ENCODE results near the gene ATP6V0C.

Gene ATP6V0C

DNA sequence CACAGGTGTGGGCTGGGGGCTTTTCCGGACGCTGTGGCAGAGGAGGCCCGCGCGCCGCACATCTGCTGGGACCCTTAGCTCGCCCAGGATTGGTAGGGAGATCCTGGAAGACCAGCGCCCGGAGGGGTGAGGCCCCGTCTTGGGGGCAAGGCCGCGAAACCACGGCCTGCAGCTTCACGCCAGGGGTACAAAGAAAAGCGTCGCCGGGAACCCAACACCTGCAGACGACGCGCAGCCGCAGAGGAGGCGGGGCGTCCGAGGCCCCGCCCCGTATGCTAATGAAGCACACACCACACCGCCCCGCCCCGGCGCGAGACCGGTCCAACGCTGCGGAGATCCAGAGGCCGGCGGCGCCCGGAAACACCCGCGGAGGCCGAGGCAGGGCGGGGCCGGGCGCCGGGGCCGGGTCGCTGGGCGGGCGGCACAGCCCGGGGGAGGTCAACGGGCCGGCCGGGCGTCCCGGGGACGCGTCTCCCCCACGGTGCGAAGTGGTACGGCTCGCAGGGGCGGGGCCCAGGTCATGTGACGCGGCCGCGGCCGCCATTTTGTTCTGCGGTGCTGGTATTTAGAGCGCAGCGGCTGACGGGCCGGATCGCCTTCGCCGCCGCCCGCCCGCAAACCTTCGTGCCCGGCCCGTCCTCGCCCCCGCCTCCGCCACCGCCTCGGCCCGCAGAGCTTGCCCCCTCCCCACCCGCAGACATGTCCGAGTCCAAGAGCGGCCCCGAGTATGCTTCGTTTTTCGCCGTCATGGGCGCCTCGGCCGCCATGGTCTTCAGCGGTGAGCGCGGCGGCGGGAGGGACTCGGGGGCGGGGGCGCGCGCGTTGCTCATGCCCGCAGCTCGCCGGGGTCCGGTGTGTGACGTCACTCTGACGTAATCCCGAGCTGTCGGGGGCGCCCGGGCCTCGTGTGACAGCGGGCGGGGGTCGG lies at the start of gene ATP6V0C:
Gene ATP6V0C, plus strand, starts transcription at position 548 of the 928 bp plus-strand sequence. Its CDS starts 152 bp downstream, at position 700.
- peak within 1 kb of the TSS; percentile 95 for H3K27ac ChIP-seq
- DNase-seq (ENCODE audit: low spot score) = peak; percentile 93
- ChIA-PET CTCF (interaction anchor here (3.3 kb wide), 1 partner anchor 12 kb away, joined by 14 read pairs; no protein-coding TSS in a partner anchor), POLR2A (ENCODE audit: low non-redundant PET) (no interaction called here)
- TF ChIP-seq, protein P1, sequence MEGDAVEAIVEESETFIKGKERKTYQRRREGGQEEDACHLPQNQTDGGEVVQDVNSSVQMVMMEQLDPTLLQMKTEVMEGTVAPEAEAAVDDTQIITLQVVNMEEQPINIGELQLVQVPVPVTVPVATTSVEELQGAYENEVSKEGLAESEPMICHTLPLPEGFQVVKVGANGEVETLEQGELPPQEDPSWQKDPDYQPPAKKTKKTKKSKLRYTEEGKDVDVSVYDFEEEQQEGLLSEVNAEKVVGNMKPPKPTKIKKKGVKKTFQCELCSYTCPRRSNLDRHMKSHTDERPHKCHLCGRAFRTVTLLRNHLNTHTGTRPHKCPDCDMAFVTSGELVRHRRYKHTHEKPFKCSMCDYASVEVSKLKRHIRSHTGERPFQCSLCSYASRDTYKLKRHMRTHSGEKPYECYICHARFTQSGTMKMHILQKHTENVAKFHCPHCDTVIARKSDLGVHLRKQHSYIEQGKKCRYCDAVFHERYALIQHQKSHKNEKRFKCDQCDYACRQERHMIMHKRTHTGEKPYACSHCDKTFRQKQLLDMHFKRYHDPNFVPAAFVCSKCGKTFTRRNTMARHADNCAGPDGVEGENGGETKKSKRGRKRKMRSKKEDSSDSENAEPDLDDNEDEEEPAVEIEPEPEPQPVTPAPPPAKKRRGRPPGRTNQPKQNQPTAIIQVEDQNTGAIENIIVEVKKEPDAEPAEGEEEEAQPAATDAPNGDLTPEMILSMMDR (conservative IDR thresholded peaks at IDR 0.05; ENCODE audit: low read depth) = no peak

DNA sequence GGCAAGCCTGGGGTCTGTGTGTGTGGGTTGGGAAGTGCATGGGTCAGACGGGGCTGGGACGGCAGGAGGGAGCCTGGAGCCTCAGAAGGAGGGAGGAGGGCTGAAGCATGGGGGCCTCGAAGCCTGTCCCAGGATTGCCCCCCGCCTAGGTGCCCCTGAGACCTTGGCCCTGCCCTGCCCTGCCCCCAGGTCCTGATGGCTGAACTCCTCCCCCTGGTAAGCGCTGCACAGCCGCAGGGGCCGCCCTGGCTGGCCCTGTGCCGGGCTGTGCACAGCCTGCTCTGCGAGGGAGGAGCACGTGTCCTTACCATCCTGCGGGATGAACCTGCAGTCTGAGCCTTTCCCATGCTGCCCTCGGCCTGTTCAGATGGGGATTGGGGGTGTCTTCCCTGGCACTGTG lies 49.4 kb upstream of the ATP6V0C start:
- TF ChIP-seq, protein P1 (conservative IDR thresholded peaks at IDR 0.05; ENCODE audit: low read depth) = no peak
- ChIA-PET CTCF (interaction anchor here (0.6 kb wide), 1 partner anchor 51 kb away, joined by 5 read pairs; no protein-coding TSS in a partner anchor), POLR2A (ENCODE audit: low non-redundant PET) (no interaction called here)
- peak overlapping the region; percentile 91 for H3K27ac ChIP-seq
- DNase-seq (ENCODE audit: low spot score) = no peak

GRCh38 chr16:2465653-2466415 lies 47.9 kb upstream of the ATP6V0C start:
- TF ChIP-seq, protein P1 (conservative IDR thresholded peaks at IDR 0.05; ENCODE audit: low read depth) = no peak
- CTCF ChIA-PET = no interaction called here
- DNase-seq (ENCODE audit: low spot score) = no peak
- H3K27ac ChIP-seq = peak overlapping the region; percentile 91
- POLR2A ChIA-PET (ENCODE audit: low non-redundant PET) = no interaction called here

- no peak for DNase-seq (ENCODE audit: low spot score)
- H3K27ac ChIP-seq = peak overlapping the region; percentile 91
- TF ChIP-seq, protein P1 (conservative IDR thresholded peaks at IDR 0.05; ENCODE audit: low read depth) = no peak
- CTCF ChIA-PET = interaction anchor here (0.5 to 0.6 kb wide), 2 partner anchors 7 to 11 kb away, joined by 3 read pairs; no protein-coding TSS in a partner anchor
- POLR2A ChIA-PET (ENCODE audit: low non-redundant PET) = interaction anchor here (1.0 kb wide), 1 partner anchor 21 kb away, joined by 11 read pairs; no protein-coding TSS in a partner anchor
Observed at GRCh38 chr16:2466667-2467527, 46.9 kb upstream of the ATP6V0C start.

- H3K27ac ChIP-seq = peak overlapping the region; percentile 91
- ChIA-PET POLR2A (ENCODE audit: low non-redundant PET) (interaction anchor here (1.0 kb wide), 1 partner anchor 21 kb away, joined by 11 read pairs; no protein-coding TSS in a partner anchor), CTCF (interaction anchor here (0.5 to 0.6 kb wide), 3 partner anchors 8 to 199 kb away, joined by 3 read pairs; no protein-coding TSS in a partner anchor)
- DNase-seq (ENCODE audit: low spot score) = peak; percentile 82
- TF ChIP-seq, protein P1 (conservative IDR thresholded peaks at IDR 0.05; ENCODE audit: low read depth) = no peak
Observed at GRCh38 chr16:2467528-2468232, 46.1 kb upstream of the ATP6V0C start.
